Measurements from ENCODE around the gene ARL13B. TPM values are rescaled to one million over a fixed set of nuclear protein-coding genes. Genes with fewer than 3 reads are reported as not detected.

ARL13B gene
- total and polyA plus RNA-seq, 2 of the 8 experiments (the other 6 are each of a cell fraction or from before 2014, with no cell fraction given), result 1.5 to 12.7 TPM

DNA sequence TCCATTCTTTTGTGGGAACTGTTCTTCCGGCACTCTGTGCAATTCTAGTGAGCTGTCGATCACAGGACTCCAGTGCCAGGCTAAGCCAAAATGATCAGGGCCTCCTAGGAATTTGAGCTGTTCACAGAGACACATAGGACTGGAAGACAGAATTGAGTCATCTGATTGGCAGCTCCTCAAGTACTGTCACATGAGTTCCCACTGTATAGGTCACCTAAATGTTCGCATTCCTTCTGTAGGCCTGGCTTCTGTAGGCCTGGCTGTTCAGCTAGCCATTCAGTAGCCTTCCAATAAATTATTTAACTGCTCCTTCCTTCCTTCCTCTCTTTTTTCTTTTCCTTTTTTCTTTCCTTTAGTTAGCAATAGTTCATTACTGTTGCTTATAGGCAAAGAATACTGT lies 10.5 kb upstream of the ARL13B start (continued):
- TF ChIP-seq SIRT6 (IDR thresholded peaks at IDR 0.05; ENCODE audit: low read length) (no peak), CTBP2 (IDR thresholded peaks at IDR 0.05; ENCODE audit: borderline replicate concordance, insufficient read depth, insufficient read length, low read length) (no peak), BRCA1 (IDR thresholded peaks at IDR 0.05; ENCODE audit: low read depth, low read length) (no peak), BCL11A (IDR thresholded peaks at IDR 0.05; ENCODE audit: low read depth in 2 of 2, low read length in 2 of 2) (no peak), JUND (IDR thresholded peaks at IDR 0.05; ENCODE audit: low read length) (no peak), SP2 (IDR thresholded peaks at IDR 0.05; ENCODE audit: low read length) (no peak)
- TF ChIP-seq, protein P1, sequence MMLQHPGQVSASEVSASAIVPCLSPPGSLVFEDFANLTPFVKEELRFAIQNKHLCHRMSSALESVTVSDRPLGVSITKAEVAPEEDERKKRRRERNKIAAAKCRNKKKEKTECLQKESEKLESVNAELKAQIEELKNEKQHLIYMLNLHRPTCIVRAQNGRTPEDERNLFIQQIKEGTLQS (IDR thresholded peaks at IDR 0.05; ENCODE audit: insufficient read depth, low read depth, low read length), result no peak
